Left renal pelvis (tissue), 4 donors: ENCODE results near the gene CAMK2B. TPM values are rescaled to one million over a fixed set of nuclear protein-coding genes. Genes with fewer than 3 reads are reported as not detected.

Experiments used
- DNase-seq, 4 donors: peaks; one replicate each; pipeline ENCODE4 v3.0.0-alpha.2; 2013; ENCODE audit warnings: low read depth in 4 of 4, low spot score in 3 of 4
- polyA plus RNA-seq, 4 donors: library from polyadenylated mRNA; unstranded; fragments of 120-200 nt; gene quantifications; one replicate each; pipeline ENCODE4 v1.2.1, GENCODE V29; 2013; ENCODE audit not compliant: insufficient read length in 4 of 4

CAMK2B gene
- polyA plus RNA-seq, 4 donors, result 1.6 to 3.2 (median 2.9) TPM

DNA sequence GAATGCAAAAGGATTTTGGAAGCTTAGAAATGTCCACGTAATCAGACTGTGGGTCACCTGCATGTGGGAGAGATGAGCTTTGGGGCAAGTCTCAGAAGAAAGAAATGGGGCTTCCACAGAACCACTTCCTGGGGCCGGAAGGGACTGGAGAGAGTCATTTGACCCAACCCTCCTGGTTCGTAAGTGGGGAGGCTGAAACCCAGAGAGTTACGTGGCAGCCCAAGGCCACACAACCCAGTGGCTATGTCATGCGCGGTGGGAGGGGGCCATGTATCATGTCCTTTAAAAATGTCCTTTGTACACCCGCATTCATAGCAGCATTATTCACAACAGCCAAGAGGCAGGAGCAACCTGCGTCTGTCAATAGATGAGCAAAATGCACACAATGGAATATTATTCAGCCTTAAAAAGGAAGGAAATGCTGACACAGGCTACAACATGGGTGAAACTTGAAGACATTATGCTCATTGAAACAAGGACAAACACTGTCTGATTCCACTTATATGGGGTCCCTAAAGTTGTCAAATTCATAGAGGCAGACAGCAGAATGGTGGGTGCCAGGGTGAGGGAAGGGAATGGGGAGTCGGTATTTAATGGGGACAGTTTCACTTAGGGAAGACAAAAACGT, 15.1 kb downstream of the CAMK2B start:
- DNase-seq, result no peak

DNA sequence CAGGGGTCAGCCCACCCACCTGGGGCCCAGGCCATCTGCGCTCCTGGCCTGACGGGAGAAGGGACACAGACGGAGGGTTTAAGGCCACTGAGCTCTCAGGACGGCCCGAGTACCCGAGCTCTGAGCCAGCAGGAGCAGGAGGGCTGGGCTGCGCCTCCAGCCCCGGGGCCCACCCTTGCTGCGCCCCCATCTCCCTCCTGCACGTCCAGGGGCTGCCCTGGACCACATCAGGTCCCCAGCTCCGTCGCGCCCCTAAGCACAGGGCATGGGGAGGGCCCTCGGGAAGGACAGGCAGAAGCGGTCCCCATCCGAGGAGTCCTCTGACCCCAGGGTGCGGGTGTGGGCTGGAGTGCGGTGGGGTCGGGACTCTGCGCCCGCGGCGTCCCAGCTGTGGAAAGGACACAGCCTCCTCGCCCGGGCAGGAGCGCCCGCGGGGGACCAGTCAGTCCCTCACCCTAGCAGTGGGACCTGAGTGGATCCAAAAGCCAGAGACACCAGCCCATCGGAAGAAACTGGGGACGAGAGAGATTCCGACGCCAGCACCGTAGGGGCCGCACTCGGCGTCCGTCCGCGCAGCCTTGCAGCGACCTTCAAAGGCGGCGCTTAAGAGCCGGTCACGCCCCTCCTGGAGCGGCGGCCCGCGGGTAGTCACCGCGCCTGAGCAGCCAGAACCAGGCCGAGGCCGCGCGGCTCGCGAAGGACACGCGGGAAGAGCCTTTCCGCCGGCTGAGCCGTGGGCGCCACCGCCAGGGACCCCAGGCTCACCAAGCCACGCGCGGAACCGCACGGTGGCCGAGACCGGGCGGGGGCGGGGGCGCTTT, 15.9 kb downstream of the CAMK2B start:
- DNase-seq, result peak in 1 of 4 donors; percentile 48

DNA sequence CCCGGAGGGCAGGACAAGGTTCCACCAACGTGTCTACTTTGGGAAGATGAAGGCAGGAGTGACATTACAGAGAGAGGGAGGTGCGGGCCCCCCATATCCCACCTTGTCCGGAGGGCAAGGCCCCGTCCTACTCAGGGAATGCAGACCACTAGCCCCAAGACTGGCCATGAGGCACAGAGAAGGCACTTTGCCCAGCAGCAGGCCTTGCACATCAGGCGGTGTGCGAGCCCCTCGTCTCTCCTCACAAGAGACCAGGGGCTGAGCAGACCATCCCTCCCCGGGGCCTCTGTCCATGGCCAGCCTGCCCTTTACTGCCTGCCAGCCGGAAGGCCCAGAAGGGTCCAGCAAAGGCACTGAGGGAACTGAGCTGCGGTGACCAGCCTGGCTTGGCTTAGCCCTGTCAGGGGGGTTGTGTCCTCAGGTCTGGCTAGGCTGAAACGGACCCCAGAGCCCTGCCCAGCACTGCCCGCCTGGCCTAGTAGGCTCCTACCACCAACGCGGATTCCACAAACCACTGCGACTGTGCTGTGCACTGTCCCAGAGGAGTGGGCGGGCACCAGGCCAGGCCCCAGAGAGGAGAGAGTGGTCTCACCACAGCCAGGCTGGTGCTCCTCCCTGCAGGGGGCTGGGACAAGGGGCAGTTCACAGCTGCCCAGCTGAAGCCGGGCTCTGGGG, 16.7 kb downstream of the CAMK2B start:
- DNase-seq, result no peak

DNA sequence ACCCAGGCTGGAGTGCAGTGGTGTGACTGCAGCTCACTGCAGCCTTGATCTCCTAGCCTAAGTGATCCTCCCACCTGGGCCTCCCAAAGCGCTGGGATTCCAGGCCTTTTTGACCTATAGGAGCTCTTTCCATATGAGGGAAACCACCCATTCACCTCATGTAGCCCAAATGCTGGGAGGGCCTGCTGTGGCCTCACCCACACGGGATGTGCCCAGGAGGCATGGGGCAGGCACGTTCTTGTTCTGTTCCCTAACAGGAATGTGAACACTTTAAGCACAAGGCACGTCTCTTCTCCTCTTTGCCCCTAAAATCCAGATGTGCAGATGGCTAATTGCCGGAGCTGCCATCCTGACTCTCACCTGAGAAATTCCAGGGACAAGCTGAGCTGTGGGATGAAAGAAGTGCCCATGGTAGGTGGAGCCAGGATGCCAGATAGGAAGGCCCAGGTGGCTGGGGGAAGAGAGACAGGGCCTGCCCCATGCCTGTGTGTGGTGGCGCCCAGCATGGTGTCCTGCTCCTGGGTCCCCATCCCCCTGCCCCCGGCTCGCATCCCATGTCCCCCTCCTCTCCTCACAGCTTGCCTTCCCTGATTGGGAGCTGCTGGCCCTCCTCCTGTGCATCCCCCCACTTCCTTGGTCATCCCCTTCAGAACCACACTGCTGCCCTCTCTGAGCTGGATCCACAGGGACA, 17.3 kb downstream of the CAMK2B start:
- DNase-seq, result no peak

DNA sequence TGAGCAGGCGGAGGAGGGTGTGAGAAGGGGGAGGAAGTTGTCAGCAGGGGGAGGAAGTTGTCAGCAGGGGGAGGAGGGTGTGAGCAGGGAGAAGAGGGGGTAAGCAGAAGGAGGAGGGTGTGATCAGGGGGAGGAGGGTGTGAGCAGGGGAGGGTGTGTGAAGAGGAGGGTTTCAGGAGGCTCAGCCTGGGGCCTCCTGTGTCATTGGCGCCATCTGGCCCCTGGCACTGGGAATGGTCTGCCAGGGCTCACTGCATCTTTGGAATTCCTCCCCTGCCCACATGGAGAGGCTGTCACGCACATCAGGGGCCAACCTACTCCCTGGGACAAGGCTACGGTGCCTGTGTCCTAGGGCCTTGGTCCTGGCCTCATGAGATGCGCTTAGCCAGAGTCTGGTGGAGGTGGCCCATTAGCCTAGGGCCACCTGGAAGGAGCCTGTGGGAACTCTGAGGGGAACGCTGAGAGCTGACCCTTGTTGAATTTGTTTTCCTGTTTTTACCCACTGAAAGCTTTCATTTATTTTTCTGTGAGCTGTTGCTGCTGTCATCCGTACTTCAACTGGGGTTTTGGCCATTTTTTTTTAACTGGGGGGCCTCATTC, 18.0 kb downstream of the CAMK2B start:
- DNase-seq, result peak in 2 of 4 donors; percentile 47 to 55

DNA sequence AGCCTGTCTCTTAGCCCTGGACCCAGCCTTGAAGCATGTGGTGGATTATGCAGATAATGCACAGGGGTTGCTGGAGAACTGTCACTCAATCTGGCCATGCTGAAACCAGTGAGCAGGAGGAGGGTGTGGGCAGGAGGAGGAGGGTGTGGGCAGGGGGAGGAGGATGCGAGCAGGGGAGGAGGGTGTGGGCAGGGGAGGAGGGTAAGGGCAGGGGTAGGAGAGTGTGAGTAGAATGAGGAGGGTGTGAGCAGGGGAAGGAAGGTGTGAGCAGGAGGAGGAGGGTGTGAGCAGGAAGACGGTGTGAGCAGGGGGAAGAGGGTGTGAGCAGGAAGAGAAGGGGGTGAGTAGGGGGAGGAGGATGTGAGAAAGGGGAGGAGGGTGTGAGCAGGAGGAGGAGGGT, 18.8 kb downstream of the CAMK2B start:
- DNase-seq, result no peak

DNA sequence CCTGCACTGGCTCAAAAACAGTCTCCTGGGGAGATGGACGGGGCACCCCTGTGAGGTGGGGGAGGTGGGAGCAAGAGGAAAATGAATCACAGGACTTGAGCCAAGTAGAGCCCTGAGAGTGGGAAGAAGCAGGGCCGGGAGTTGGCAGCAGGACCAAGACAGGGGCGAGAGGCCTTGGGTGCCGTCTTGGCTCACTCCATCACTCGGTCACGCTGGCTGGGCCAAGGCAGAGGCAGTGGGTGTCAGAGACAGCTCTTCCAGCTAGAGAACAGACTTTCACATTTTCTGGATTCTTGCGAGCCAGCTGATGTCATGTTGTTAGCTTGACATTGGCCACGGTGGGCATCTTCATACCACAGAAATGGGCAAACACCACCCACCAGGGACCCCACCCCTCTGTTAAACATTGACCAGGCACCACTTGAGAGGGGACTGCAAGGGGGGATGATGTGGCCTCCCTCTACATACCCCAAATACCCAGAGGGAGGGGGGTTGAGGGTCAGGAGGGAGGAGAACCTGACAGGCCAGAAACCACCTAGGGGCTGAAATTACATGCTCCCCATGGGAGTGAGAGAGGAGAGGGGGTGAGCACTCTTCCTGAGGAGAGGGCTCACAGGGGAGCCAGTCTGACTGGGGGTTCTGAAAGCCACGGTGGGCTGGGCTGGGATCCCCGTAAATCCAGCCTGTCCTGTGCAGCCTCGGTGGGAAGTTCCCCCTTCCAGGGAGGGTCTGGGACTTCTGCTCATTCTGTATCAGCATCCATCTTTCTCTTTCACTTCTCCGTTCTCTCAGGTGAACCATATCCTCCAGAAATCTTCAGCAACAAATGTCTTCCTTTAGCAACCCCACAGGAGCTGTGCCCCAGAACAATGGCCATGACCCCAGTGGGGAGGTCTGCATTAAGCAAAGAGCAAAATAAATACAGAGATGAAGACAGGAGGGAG, 19.6 kb downstream of the CAMK2B start:
- no peak for DNase-seq

DNA sequence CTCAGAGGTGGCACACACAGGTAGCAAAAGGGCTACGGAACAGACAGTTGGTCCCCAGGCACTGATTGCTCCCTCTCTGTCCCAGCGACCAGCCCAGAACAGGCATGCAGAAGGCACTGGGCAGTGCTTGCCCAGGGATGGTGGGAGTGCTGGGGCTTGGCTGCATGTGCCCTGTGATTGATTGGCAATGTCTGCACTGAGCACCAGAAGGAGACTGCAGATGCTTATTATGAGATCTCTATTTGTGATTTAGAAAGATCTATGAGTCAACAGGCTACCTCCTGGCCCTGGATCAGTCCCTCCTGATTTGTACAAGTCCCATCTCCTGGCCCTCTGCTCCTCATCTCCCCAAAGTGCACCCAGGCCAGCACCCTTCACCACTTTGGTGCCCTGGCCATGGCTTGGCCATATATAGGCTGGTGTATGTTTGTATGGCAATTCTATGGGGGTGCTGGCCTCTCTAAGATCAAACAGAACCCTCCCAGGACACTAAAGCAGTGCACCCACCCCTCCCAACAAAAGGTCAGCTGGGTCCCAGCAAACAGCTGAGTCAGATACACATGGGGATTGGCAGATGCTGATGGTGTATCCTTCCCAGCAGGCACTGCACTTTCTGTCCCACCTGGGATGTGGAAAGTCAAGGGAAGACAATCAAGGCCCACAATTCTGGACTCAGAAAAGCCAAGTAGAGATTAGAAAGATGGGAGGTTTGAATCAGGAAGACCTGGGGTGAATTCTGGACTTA, 30.9 kb downstream of the CAMK2B start:
- no peak for DNase-seq

DNA sequence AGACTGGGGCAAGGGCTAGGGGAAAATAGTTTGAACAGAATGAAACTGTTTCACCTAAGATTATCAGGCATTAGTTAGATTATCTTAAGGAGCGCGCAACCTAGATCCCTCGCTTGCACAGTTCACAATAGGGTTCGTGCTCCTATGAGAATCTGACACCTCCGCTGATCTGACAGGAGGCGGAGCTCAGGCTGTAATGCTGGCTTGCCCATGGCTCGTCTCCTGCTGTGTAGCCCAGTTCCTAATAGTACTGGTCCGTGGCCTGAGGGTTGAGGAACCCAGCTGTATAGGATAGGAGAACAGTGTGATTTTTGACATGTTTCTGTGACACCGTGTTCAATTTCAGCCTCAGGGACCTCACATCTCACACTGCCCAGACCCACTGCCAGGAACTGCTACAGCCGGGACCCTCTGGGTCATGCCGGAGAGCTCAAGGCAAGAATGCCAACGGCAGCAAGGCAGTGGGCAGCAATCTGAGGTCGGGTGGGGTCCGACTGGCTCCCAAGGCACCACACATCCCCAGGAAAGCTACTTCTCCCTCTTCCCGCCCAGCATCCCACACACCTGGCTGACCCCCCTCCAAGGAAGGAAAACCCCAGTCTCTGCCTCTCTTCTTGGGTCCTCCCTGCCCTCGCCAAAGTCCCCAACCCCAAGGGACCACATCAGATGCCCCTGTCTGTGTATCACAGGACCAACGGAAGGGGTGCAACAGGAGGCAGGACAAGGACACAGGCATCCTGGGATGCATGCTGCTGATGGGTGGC, 31.7 kb downstream of the CAMK2B start:
- DNase-seq, result no peak

DNA sequence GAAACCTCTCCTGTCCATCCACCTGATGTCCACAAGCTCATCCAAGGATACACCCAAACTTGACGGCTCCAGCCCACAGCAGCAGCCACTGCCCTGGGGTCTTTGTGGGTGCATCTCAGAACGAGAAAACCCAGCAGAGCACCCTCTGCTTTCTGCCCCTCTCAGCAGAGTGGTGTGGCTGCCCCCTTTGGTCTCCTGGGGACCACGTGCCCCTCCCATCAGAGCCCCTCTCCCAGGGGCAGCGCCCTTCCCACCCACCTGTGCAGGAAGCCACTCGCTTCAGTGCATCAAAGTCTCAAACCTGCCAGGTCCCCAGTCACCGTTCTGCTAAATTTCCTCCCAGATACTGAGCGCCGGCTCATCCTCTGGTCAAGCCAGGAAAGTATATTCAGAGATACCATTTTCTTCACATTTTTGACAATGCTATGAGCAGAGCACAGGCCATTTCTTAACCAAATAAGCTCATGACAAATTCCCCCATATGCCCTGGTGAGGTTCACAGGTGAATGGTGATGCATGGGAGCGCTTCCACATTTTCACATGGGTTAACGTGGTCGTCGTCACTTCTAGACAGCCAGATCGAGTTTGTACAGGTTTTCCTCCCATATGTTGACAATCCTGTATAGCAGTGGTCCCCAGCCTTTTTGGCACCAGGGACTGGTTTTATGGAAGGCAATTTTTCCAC, 32.4 kb downstream of the CAMK2B start:
- DNase-seq, result no peak

DNA sequence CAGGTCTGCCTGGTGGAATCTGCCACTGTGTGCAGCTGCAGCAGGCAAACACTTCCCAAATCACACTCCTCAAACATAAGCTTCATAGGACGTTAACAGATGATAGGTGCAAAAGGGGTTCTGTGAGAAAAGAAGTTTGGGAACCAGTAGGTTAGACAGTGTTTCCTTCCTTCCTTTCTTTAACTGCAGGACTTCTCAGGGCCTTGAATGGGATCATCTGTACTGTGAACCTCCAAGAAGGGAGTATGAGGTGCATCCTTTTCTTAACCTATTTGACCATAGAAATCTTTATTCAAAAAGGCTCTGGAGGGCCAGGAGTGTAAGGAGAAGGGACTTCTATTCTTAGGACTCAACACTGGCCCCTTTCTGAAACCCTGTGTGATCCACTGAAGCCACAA, 33.0 kb downstream of the CAMK2B start:
- DNase-seq, result no peak

DNA sequence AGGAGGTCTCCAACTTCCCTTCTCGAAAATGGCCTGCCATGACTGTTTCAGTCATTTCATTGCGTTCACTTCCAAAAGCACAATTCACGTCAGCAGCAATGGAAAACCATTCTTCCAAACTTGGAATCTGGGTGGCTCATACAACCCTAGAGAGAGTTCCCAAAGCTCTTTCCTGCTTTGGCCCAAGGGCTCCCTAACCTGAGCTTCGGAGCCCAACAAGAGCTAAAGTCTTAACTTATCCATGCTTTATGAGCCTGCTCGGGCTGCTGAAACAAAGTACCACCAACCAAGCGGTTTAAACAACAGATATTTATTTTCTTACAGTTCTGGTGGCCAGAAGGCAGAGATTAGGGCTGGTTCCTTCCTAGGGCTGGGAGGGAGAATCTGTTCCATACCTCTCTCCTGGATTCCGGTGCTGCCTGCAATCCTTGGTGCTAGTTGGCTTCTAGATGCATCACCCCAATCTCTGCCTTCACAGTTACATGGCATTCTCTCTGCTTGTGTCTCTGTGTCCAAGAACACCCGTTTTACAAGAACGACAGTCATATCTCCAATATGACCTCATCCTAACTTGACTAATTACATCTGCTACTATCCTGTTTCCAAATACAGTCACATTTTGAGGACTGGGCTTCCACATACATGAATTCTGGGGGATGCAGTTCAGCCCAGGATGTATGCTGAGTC, 33.5 kb downstream of the CAMK2B start:
- no peak for DNase-seq

DNA sequence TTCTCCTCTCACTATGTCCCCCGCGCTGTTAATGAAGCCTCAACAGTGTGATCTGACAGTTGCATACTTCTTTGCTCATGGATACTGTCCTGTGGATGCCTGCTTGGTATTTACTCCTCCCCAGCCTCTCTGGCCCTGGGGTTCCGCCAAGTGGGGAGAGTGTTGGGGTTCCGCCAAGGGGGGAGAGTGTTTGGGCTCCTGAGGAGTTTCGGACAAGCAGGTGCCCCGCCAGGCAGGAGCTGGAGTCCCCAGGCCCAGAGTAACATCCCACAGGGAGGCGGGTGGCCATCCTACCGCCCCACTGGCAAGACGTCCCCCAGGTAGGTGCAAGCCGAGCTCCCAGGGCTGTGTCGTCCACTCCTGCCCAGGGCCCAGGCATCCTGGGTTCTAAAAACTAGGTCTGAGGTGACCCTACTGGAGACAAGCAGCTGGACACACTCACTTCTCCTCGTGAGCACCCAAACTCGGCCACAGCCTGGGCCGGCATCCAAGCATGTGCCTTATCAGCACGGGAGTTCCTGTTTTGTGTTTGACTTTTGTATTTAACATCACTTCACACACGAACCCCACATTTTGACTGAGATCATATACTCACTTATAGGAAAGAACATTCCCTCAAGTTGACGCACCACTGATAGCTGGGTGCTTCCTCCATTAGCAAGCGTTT, 34.2 kb downstream of the CAMK2B start:
- peak in 2 of 4 donors; percentile 51 to 56 for DNase-seq

DNA sequence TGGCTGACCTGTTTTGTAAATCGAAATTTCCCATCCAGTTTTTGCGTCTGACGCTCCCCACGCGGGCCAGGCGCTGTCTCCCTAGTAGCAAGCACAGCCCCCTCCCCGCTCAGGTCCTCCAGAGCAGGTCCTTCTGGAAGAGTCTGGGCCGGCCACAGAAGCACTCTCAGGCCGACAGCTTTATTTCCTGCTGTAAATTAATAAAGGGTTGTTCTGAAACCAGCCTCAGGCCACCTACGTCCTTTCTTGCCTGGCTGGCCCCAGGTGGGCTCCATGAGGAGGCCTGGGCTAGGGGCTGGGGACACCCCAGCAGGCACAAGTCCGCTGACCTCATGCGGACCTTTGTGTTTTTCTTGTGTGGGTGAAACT, 35.2 kb downstream of the CAMK2B start:
- DNase-seq, result no peak

DNA sequence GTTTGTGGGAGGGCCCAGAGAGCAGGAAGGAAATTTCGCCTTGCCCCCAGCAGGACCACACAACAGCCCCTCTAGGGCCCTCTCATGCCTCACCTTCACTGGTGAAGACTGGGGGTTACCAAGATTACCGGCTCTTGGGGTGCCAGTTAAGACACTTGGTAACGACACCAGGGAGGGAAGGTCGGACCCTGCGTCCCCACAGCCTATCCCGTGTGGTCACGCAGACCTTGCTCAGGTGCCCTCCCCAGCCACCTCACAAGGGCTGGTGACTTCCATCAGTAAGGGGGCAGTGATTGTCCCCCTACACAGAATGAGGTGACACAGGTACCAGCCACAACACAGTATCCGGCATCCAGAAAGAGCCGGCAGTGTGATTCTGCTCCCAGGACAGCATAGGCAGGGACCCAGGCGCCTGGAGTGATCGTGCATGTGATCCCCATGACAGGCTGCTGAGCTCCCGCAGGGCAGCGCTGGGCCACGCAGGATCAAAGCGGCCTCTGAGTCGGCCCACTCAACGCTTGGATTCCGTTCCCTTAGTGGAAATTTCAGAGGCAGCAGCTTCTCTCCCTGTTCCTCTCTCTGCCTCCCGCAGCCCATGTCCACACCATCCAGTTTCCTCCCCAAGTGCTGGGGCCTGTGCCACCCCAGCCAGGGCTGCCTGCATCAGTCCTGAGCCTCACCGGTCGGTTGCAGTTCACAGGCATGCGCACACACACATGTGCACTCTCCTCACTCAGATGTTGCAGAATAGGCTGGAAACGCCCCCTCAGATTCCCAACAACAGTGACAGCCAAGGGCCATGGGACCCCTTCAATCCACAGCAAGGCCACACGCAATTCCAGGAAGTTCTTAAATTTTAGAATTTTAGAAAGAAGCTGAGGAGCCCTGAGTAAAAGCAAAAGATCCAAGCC, 35.8 kb downstream of the CAMK2B start:
- DNase-seq, result no peak
